Measurements from ENCODE around the gene MYOZ3. TPM values are rescaled to one million over a fixed set of nuclear protein-coding genes. Genes with fewer than 3 reads are reported as not detected.

MYOZ3 gene
- total and polyA plus RNA-seq, 7 donors, result 0.16 to 0.92 (median 0.55) TPM; not detected in 2

DNA sequence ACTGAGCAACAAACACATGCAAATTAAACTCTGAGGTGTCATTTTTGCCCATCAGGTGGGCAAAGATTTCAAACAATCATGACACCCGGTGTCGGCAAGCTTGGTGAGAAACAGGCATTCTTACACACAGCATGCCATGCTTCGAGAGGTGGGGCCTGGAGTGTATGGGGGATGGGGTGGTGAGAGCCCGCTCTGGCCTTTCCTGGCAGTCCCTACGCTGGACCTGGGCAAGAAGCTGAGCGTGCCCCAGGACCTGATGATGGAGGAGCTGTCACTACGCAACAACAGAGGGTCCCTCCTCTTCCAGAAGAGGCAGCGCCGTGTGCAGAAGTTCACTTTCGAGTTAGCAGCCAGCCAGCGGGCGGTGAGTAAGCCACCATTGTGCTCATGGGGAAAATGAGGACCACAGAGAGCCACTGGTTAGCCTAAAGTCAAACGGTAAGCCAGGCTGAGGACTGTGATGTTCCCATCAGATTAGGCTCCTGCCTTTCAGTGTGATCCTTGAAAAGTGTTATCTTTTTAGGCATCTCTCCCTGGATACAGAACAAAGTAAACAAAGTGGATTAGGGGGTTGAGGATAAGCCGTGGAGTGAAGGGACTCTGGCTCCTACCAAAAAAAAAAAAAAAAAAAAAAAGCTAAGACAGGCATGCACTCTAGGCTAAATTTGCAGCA lies 9.4 kb downstream of the MYOZ3 start:
- TF ChIP-seq, protein P1, sequence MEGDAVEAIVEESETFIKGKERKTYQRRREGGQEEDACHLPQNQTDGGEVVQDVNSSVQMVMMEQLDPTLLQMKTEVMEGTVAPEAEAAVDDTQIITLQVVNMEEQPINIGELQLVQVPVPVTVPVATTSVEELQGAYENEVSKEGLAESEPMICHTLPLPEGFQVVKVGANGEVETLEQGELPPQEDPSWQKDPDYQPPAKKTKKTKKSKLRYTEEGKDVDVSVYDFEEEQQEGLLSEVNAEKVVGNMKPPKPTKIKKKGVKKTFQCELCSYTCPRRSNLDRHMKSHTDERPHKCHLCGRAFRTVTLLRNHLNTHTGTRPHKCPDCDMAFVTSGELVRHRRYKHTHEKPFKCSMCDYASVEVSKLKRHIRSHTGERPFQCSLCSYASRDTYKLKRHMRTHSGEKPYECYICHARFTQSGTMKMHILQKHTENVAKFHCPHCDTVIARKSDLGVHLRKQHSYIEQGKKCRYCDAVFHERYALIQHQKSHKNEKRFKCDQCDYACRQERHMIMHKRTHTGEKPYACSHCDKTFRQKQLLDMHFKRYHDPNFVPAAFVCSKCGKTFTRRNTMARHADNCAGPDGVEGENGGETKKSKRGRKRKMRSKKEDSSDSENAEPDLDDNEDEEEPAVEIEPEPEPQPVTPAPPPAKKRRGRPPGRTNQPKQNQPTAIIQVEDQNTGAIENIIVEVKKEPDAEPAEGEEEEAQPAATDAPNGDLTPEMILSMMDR (IDR thresholded peaks at IDR 0.05), result no peak
- TF ChIP-seq POLR2AphosphoS5 (IDR thresholded peaks at IDR 0.05) (no peak), EP300 (IDR thresholded peaks at IDR 0.05) (no peak), POLR2A (IDR thresholded peaks at IDR 0.05) (no peak)
- Histone ChIP-seq H3K27me3 (peaks cover 0 to 35% (median 10%) of the 10 kb centered on the region in 3 donors), H3K4me1 (peaks cover 0 to 21% (median 20%) of the 10 kb centered on the region in 4 donors), H3K9me3 (no peaks in the 10 kb centered on the region), H3K27ac (no peak overlapping the region), H3K4me3 (no peak overlapping the region), H3K36me3 (no peaks in the 10 kb centered on the region)
- 82 to 90% methylated on average over 14 of the region's 14 CpGs for WGBS, 2 donors
- DNase-seq, result no peak
- intact Hi-C loops (cut with DNase I), result no loop called here

DNA sequence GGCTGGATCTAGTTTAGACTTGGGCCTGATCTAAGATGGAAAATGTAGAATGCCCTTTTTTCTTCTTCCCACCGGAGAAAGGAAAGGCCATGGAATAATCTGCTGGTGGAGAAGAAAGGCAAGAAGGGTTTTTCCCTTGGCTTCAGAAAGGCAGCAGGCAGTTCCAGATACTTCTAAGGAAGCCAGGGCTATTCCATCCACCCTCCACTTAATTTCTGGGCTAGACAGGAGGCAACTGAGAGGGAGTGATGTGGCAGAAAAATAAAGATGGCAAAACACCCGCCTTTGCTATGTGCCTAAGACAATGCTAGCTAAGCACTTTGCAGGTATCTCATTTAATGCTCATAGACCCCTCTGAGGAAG lies 9.9 kb downstream of the MYOZ3 start:
- TF ChIP-seq EP300 (IDR thresholded peaks at IDR 0.05) (no peak), POLR2A (IDR thresholded peaks at IDR 0.05) (no peak), POLR2AphosphoS5 (IDR thresholded peaks at IDR 0.05) (no peak)
- TF ChIP-seq, protein P1 (IDR thresholded peaks at IDR 0.05), result no peak
- Histone ChIP-seq H3K27me3 (peaks cover 0 to 35% (median 10%) of the 10 kb centered on the region in 3 donors), H3K36me3 (no peaks in the 10 kb centered on the region), H3K27ac (no peak overlapping the region), H3K4me3 (no peak overlapping the region), H3K9me3 (no peaks in the 10 kb centered on the region), H3K4me1 (peaks cover 0 to 21% (median 20%) of the 10 kb centered on the region in 4 donors)
- DNase-seq, result no peak
- WGBS, 2 donors, result 43 to 65% methylated on average over 2 of the region's 2 CpGs
- intact Hi-C loops (cut with DNase I), result no loop called here

DNA sequence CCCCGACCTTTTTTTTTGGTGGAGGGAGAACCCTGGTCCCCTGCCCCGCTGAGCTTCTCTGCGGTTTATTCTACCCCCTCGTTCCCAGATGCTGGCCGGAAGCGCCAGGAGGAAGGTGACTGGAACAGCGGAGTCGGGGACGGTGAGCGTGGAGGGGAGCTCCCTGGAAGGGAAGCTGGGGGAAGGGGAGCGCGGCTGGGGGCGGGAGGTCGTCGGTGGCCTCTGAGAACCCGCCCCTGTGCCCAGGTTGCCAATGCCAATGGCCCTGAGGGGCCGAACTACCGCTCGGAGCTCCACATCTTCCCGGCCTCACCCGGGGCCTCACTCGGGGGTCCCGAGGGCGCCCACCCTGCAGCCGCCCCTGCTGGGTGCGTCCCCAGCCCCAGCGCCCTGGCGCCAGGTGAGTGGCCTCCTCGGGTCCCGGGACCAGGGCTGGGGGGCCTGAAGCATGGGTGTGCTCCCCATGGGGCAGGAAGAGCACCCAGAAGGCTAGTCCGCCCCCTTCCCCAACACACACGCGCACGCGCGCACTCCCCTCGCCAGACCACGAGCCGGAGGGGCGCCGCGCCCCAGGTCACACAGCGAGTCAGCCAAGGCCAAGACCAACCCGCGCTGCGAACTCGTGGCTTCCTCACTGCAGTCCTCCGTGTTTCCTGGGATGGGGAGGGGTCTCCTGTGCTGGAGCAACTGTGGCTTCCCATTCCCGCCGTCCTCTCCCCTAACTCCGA lies 10.6 kb downstream of the MYOZ3 start:
- DNase-seq, result no peak

DNA sequence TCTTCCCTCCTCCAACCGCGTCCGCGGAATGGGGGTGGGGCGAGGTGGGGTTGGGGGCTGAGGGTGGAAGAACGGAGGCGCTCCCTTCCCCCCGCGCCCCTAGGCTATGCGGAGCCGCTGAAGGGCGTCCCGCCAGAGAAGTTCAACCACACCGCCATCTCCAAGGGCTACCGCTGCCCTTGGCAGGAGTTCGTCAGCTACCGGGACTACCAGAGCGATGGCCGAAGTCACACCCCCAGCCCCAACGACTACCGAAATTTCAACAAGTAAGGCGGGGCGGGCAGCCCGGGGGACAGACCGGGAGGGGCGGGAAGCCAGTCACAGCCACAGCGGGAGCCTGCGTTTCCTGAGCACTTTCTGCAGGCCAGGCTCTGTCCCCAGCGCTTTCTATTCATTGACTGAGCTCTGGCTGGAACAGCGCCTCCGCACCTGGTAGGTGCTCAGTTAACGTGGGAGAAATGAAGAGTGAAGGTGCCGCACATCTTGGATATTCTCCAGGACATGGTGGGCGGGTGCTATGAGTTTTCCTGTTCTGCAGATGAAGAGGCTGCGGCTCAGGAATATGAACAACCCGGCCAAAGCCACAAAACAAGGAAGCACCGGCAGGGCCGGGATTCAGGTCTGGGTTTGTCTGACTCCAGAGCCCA lies 11.3 kb downstream of the MYOZ3 start:
- Histone ChIP-seq H3K27ac (peak overlapping the region in 1 of 4 donors; percentile 44), H3K36me3 (no peaks in the 10 kb centered on the region), H3K9me3 (no peaks in the 10 kb centered on the region), H3K27me3 (peaks cover 0 to 35% (median 10%) of the 10 kb centered on the region in 3 donors), H3K4me1 (peaks cover 0 to 21% (median 20%) of the 10 kb centered on the region in 4 donors), H3K4me3 (peak overlapping the region; percentile 25 to 58 (median 45))
- intact Hi-C loops (cut with DNase I), result no loop called here
- no peak for TF ChIP-seq POLR2AphosphoS5 (IDR thresholded peaks at IDR 0.05)
- TF ChIP-seq, protein P1 (IDR thresholded peaks at IDR 0.05), result no peak
- TF ChIP-seq EP300 (IDR thresholded peaks at IDR 0.05), result no peak
- TF ChIP-seq POLR2A (IDR thresholded peaks at IDR 0.05), result no peak
- DNase-seq, result peak; percentile 79
- WGBS, 2 donors, result 1 to 3% methylated on average over 38 of the region's 38 CpGs

More for the DNA sequence above, 10.6 kb downstream of the MYOZ3 start:
- no peaks in the 10 kb centered on the region for H3K9me3 ChIP-seq
- H3K4me1 ChIP-seq, result peaks cover 0 to 21% (median 20%) of the 10 kb centered on the region in 4 donors
- no peaks in the 10 kb centered on the region for H3K36me3 ChIP-seq
- TF ChIP-seq POLR2AphosphoS5 (IDR thresholded peaks at IDR 0.05), result no peak
- TF ChIP-seq EP300 (IDR thresholded peaks at IDR 0.05), result no peak
- TF ChIP-seq, protein P1 (IDR thresholded peaks at IDR 0.05), result no peak
- TF ChIP-seq POLR2A (IDR thresholded peaks at IDR 0.05), result no peak
- H3K27me3 ChIP-seq, result peaks cover 0 to 35% (median 10%) of the 10 kb centered on the region in 3 donors
- intact Hi-C loops (cut with DNase I), result no loop called here
- peak overlapping the region; percentile 25 to 58 (median 45) for H3K4me3 ChIP-seq
- WGBS, 2 donors, result 3 to 7% methylated on average over 51 of the region's 51 CpGs
- H3K27ac ChIP-seq, result peak overlapping the region in 1 of 4 donors; percentile 44

All from sigmoid colon (tissue), 7 donors.